HG02943 (cell line): ENCODE data around the gene CADM4.
"Not testable (repeated sequence)": the region's sequence is repeated elsewhere in the genome, so short reads cannot be mapped to it uniquely, and the experiment has no call there.

Experiments used
- ATAC-seq: cut with Tn5 transposase; IDR thresholded peaks from one replicate; pipeline ENCODE4 v1.9.1; 2021; ENCODE audit warnings: mild to moderate bottlenecking, low read depth, moderate library complexity; ENCODE audit not compliant: unreplicated experiment

Gene CADM4, protein sequence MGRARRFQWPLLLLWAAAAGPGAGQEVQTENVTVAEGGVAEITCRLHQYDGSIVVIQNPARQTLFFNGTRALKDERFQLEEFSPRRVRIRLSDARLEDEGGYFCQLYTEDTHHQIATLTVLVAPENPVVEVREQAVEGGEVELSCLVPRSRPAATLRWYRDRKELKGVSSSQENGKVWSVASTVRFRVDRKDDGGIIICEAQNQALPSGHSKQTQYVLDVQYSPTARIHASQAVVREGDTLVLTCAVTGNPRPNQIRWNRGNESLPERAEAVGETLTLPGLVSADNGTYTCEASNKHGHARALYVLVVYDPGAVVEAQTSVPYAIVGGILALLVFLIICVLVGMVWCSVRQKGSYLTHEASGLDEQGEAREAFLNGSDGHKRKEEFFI

DNA sequence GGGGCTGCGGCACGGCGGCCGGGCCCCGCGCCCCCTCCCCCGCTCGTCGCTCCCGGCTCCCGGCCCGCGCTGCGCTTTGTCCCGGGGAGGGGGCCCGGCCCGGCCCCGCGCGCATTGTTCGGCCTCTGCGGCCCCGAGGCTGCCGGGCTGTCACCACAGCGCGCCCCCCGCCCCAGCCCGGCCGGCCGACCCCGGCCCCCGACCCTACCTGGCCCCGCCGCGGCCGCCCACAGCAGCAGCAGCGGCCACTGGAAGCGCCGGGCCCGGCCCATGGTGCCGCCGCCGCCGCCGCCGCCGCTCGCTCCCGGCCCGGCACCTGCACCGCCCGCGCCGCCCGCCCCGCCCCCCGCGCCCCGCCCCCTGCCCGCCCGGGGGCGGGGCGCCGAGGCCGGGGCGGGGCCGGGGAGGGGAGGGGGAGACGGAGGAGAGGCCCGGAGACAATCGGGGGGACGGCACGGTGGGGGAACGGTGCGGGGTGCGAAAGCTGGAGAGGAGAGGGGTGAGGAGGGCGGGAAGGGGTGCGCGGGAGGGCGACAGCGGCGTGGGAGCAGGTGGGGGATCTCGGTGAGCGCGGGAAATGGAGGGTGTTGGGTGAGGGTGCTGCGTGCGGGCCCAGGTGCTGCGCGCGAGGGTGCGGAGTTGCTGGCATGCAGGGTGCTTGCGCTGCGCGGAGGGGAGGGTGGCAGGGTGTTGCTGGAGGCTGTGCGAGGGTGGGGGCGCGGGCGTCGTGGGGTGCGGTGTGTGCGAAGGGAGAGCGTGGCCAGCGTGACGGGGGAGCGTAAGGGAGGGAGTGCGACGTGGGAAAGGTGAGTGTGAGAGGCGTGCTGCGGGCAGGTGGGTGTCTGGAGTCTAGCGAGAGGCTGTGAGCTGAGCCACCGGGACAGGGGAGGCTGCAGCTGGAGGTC lies at the start of gene CADM4:
Gene CADM4 (minus strand): TSS at position 332 of the 905 bp plus-strand sequence. CDS start 60 bp downstream, at position 272.
- no peak for ATAC-seq

DNA sequence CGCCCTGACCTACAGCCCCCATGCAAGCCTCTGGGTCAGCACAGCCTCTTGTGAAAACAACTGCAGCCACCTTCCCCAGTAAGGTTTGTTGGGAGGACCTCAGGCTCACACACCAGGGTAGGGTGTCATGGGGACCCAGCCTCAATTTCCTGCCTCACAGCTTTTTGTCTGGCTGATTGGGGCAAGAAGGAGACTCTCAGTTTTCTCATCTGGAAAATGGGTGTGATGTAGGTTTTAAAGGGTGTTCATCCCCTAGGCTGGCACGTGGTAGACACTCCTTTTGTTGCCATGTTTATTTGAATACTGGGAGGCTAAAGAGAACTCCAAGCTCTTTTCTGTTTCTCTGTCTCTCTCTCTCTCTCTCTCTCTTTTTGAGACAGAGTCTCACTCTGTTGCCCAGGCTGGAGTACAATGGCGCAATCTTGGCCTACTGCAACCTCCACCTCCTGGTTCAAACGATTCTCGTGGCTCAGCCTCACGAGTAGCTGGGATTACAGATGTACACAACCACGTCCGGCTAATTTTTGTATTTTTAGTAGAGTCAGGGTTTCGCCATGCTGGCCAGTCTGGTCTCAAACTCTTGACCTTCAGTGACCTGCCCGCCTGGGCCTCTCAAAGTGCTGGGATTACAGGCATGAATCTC lies 48.5 kb upstream of the CADM4 start:
- ATAC-seq, result no peak

DNA sequence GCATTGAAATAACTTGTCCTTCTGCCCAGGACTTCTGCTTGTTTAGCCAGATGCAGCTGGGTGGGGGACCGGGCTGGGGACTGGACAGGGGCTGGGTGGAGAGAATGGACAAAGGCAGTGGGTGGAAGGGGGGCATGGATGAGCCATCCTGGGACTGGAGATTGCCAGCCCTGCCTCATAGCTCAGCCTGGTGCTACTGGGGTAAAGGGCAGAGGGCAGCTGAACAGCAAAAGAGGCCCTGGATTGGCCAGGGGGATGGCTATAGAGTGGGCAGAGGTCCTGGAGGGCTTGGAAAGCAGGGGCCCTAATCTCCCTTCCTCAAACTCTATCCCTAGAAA lies 48.0 kb upstream of the CADM4 start:
- ATAC-seq, result no peak

DNA sequence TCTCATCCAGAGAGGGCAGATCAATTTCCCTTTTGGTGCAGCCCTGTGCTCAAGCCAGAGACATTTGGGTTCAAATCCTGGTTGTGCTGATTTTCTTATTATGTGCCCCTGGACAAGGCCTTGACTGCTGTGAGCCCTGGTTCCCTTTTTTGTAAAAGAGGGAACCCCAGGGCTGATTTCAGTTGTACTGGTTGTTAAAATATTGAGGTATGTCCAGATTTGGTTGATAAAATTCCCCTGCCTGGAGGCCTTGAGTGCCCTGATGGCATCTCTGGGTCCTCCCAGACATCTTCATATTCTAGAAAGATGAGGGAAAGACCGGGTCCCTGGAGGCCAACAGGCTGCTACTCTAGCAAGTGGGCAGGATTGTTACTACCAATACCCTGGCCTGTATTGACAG lies 44.7 kb upstream of the CADM4 start:
- ATAC-seq, result no peak

DNA sequence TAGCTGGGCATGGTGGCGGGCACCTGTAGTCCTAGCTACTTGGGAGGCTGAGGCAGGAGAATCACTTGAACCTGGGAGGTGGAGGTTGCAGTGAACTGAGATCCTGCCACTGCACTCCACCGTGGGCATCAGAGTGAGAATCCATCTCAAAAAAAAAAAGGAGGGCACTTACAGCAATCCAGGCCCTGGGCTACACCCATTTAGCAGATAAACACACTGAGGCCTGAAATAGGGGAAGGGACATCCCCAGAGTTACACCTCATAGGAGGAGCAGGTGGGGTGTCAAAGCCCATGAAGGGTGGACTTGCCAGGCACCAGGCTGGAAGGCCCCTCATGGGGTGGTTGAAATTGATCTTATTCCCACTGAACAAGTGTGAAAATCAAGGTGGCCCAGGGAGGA lies 44.3 kb upstream of the CADM4 start:
- ATAC-seq, result no peak

DNA sequence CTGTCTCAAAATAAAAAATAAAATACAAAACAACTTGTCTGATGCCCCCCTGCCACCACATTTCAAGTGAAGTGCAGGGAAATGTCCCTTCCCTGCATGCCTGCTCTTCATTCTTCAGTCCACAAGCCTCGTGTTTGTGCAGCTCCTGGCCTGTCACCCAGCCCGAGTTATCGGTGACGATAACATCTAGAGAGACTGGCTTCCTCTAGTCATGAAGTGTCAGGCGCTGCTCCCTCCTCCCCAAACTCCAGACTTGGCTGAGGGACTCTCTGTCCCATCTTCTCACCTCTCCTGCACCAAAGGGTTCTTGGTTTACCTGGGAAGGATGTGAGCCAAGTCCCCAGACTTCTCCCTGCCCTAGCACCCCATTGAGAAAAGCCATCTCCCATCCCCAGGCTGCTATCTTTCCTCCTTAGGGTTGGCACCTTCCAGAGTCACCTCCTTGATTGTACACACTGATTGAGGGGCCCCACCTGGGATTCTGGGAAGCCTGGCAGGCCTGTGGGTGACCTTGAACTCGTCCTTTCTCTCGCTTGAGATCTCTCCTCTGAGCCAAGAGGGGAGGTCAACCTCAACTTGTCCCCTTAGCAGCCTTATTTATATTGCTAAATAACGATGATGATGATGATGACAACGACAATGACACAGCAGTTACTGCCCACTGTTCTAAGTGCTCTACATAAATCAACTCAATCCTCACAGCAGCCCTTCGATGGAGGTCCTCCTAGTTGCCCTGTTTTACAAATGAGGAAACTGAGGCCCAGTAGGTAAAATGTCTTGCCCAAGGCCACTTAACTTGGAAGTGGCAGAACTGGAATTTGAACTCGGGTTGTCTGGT lies 43.4 kb upstream of the CADM4 start:
- no peak for ATAC-seq

DNA sequence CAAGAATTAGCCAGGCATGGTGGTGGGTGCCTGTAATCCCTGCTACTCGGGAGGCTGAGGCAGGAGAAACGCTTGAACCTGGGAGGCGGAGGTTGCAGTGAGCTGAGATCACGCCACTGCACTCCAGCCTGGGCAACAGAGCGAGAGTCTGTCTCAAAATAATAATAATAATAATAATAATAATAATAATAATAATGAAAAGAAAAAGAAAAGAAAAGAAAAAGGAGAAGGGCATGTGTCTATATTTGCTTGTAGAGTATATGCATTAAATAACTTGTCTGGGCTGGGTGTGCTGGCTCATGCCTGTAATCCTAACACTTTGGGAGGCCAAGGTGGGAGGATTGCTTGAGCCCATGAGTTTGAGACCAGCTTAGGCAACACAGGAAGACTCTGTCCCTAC lies 42.6 kb upstream of the CADM4 start:
- ATAC-seq, result not testable (repeated sequence)

DNA sequence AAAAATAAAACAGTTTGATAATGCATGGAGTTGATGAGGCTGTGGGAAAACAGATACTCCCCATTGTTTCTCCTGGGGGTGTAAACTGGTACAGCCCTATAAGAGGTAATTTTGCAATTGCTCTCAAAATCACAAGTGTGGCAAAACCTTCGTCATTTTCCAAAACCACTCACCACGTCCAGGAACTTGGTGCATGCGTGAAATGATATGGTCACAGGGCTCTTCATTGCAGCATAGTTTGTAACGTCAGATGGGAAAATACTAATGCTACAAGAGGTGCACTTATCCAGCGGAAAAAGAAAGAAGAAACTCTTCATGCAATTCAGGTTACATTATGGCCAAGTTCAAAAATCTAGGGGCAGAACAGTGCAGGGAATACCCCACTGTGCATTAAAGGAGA lies 42.2 kb upstream of the CADM4 start:
- ATAC-seq, result no peak

DNA sequence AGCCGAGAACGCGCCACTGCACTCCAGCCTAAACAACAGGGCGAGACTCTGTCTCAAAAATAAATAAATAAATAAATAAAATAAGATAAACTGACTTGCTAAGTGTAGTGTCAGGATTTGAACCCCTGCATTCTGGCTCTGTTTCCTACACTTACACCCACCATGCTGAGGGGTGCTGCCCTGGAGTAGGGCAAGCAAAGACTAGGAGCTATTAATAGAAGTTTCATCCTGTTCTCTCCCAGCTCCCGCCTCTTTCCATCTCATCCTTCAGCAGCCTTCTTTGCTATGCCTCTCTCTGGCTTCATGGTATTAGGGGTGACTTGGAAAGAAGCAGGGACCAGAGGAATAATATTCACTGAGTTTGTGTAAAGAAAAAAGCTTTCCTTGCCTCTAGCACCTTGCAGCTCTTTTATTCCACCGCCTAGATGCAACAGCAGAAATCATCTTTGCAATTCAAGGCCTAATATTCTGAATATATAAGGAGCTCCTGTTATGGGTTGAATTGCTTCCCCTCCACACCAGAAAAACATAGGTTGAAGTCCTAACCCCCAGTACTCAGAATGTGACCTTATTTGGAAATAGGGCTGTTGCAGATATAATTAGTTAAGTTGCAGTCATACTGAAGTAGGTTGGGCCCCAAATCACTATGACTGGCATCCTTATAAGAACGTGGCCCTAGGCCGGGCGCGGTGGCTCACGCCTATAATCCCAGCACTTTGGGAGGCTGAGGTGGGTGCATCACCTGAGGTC lies 39.0 kb upstream of the CADM4 start:
- ATAC-seq, result no peak

DNA sequence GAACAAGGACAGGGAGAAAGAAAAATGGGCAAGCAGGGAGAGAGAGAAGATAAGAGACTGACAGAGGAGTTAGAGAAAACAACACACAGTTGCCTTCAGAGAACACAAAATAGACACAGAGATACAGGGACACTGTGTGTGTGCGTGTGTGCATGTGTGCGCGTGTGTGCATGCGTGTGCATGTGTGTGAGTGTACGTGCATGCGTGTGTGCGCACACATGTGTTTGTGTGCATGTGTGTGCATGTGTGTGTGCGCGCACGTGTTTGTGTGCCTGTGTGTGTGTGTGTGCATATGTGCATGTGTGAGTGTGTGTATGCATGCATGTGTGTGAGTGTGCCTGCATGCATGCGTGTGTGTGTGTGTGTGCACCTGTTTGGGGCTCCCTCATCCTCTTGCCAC lies 36.3 kb upstream of the CADM4 start:
- ATAC-seq, result no peak

DNA sequence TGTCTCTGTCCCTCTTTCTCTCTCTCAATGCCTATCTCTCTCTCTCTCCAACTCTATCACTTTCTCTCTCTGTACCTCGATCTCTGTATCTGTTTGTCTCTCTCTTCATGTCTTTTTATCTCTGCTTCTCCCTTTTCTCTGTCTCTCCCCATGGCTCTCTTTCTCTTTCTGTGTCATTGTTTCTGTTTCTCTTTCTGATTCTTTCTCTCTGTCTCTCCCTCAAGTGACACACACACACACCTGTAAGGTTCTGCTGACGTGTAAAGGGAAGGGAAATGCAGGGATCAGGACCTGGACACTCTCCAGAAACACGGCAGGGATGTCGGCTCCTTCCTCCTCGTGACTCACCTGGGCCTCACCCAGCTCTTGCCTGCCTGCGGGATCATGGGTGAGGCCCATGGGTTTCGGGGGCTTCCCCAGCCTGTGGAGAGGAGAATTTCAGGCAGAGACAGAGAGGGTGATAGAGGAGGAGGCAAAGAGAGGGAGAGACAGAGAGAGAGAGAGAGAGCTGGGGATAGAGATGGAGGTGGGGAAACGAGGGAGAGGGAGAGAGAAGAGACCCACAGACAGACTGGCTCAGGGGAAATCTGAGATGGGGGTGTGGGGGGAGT lies 35.7 kb upstream of the CADM4 start:
- ATAC-seq, result peak; percentile 69

DNA sequence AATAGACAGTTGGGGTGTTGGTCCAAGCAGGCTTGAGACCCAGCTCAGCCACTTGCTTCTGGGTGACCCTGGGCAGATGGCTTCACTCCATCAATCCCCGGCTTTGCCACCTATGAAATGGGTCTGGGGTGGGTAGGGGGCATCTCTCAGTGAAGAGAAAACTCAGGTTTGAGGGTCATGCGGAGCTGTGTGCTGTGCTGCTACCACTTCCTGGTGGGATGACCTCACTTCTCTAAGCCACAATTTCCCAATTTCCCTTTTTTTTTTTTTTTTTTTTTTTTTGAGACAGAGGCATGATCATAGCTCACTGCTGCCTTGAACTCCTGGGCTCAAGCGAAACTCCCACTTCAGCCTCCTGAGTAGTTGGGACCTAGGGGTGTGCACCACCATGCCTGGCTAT lies 34.9 kb upstream of the CADM4 start:
- ATAC-seq, result no peak

DNA sequence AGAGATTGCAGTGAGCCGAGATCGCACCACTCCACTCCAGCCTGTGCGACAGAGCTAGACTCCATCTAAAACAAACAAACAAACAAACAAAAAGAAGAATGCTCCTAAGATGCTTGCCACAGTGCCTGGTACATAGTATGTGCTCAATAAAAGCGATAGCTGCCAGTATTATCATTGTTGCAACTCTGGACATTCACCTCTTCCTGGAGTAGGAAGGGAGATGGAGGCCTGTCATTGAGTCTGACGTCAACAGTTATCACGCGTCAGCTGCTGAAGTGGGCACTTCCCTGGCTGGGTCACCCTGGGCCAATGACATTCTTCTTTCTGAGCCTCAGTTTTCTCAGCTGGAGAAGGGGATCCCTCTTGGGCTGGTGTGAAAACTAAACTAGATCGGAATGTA lies 34.5 kb upstream of the CADM4 start:
- no peak for ATAC-seq

DNA sequence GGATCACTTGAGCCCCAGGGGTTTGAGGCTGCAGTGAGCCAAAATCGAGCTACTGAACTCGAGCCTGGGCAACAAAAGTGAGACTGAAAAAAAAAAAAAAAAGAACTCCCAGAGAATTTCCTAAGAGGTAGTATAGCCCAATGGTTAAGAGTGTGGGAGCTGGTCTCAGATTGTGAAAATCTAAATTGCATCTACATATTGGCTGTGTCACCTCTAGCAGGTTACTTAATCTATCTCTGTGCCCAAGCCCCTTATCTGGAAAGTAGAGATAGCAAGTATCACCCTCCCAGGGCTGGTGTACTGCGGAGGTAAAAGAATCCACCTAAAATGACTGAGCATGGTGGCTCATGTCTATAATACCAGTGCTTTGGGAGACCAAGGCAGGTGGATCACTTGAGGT lies 34.0 kb upstream of the CADM4 start:
- ATAC-seq, result no peak

DNA sequence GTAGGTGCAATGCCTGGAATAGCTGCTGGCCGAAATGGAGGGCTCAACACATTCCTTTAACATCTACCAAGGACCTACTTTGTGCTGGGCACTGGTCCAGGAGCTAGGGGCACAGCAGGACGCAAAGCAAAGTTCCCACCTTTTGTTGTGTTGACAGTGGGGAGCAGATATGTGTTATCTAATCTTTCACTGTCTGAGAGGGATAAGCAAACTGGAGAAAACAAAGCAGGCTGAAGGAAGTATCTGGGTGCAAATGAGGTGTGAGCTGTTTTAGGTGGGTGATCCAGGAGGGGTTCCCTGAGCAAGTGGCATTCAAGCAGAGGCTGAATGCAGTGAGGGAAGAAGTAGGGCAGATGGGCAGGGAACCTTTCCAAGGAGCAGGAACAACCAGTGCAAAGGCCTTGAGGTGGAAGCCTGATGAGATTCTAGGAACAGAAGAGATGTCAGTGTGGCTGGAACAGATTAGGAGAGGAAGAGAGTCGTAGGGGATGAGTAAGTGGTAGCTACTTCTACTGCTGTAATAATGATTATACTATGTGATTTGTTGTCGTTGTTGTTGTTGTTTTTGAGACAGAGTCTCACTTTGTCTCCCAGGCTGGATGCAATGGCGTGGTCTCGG lies 32.5 kb upstream of the CADM4 start:
- ATAC-seq, result no peak

DNA sequence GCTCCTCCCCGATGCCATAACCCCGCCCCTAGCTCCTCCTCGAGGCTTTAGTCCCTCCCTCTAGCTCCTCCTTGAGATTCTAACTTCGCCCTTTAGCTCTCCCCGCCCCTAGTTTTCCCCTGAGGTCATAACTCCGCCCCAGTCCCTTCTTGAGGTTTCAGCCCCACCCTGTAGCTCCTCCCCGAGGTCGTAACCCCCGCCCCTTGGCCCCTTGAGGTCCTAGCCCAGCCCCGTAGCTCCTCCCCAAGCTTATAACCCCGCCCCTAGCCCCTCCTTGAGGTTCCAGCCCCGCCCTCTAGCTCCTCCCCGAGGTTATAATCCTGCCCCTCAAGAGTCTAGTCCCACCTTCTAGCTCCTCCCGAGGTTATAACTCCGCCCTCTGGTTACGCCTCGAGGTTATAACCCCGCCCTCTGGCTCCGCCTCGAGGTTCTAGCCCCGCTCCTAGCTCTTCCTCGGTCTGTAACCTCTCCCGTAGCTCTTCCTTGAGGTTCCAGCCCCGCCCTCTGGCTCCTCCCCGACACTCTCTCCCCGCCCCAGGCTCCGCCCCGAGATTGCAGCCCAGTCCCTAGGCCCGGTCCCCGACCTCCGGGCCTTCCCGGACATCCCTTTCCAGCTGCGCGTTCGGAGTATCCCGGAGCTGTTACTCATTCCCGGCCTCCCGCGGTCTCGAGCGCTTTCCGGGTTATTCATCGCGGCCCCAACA lies 28.9 kb upstream of the CADM4 start:
- ATAC-seq, result peak; percentile 84

DNA sequence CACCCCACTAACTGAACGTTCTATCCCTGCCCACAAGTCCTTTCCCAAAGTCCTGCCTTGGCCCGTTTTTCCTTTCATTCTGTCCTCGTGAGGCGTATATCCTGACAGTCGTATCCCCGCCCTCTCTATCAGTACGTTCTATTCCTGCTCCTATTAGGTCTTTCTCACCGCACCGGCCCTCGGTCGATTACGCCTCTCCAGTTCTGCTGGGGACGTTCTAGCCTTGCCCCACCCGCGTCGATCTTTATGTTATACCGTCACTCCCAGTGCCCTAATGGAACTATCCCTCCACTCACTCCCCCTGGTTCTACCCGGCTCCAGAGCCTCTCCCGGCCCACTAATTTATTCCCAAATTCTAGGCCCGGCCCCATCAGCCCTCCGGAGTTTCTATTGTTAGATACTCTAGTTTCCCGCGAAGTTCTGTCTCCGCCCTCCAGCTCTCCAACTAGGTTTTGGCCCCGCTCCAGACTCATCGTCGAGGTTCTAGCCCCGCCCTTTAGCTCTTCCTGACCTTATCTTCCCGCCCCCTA lies 28.3 kb upstream of the CADM4 start:
- no peak for ATAC-seq
